Measurements from ENCODE around the gene CHRDL2.

Gene CHRDL2

GRCh38 chr11:74748211-74749126 is 17.2 kb upstream of the CHRDL2 start, which contains the start of gene RNF169:
TSS of gene RNF169 (plus strand) at chr11:74748849. CDS start at chr11:74748881, 32 bp downstream.
- peak; percentile 74 to 87 for DNase-seq (ENCODE audit: low read depth in 2 of 2)

- no peak for DNase-seq (ENCODE audit: low read depth in 2 of 2)
Observed at GRCh38 chr11:74746868-74747267, 15.6 kb upstream of the CHRDL2 start.

- no peak for DNase-seq (ENCODE audit: low read depth in 2 of 2)
Observed at GRCh38 chr11:74744277-74744676, 13.1 kb upstream of the CHRDL2 start.

GRCh38 chr11:74743640-74744039 is 12.4 kb upstream of the CHRDL2 start:
- DNase-seq (ENCODE audit: low read depth in 2 of 2): no peak

- no peak for DNase-seq (ENCODE audit: low read depth in 2 of 2)
Observed at GRCh38 chr11:74742070-74742469, 10.8 kb upstream of the CHRDL2 start.

GRCh38 chr11:74739546-74740270 is 8.5 kb upstream of the CHRDL2 start:
- no peak for DNase-seq (ENCODE audit: low read depth in 2 of 2)

- no peak for DNase-seq (ENCODE audit: low read depth in 2 of 2)
Observed at GRCh38 chr11:74736031-74736430, 4.8 kb upstream of the CHRDL2 start.

- no peak for DNase-seq (ENCODE audit: low read depth in 2 of 2)
Observed at GRCh38 chr11:74735365-74735928, 4.2 kb upstream of the CHRDL2 start.

GRCh38 chr11:74734559-74734925 is 3.3 kb upstream of the CHRDL2 start:
- no peak for DNase-seq (ENCODE audit: low read depth in 2 of 2)

GRCh38 chr11:74730571-74731260 is 510 bp downstream of the CHRDL2 start:
- DNase-seq (ENCODE audit: low read depth in 2 of 2): no peak

- no peak for DNase-seq (ENCODE audit: low read depth in 2 of 2)
Observed at GRCh38 chr11:74729397-74729796, 1.8 kb downstream of the CHRDL2 start.

GRCh38 chr11:74726547-74727182 is 4.6 kb downstream of the CHRDL2 start:
- peak; percentile 24 to 44 for DNase-seq (ENCODE audit: low read depth in 2 of 2)

- no peak for DNase-seq (ENCODE audit: low read depth in 2 of 2)
Observed at GRCh38 chr11:74725701-74726100, 5.5 kb downstream of the CHRDL2 start.

GRCh38 chr11:74723511-74723910 is 7.7 kb downstream of the CHRDL2 start:
- no peak for DNase-seq (ENCODE audit: low read depth in 2 of 2)

GRCh38 chr11:74721479-74721835 is 9.8 kb downstream of the CHRDL2 start:
- no peak for DNase-seq (ENCODE audit: low read depth in 2 of 2)

- DNase-seq (ENCODE audit: low read depth in 2 of 2): no peak
Observed at GRCh38 chr11:74720596-74721478, 10.4 kb downstream of the CHRDL2 start.

- DNase-seq (ENCODE audit: low read depth in 2 of 2): no peak
Observed at GRCh38 chr11:74719011-74719410, 12.2 kb downstream of the CHRDL2 start.

- DNase-seq (ENCODE audit: low read depth in 2 of 2): no peak
Observed at GRCh38 chr11:74717221-74717969, 13.8 kb downstream of the CHRDL2 start.

GRCh38 chr11:74714904-74715303 is 16.3 kb downstream of the CHRDL2 start:
- no peak for DNase-seq (ENCODE audit: low read depth in 2 of 2)

- DNase-seq (ENCODE audit: low read depth in 2 of 2): no peak
Observed at GRCh38 chr11:74713686-74714085, 17.5 kb downstream of the CHRDL2 start.

Measured in stimulated activated CD4-positive, alpha-beta T cell treated with anti-CD3 and anti-CD28 coated beads, Interleukin-12 subunit alpha, Interleukin-12 subunit beta, amount 100 ng/mL, for 24 hours (primary cell).